ENCODE results near the gene OXTR. TPM values are rescaled to one million over a fixed set of nuclear protein-coding genes. Genes with fewer than 3 reads are reported as not detected.

OXTR gene
- total RNA-seq, 1 experiment from 2014 or later: 4.1 TPM

DNA sequence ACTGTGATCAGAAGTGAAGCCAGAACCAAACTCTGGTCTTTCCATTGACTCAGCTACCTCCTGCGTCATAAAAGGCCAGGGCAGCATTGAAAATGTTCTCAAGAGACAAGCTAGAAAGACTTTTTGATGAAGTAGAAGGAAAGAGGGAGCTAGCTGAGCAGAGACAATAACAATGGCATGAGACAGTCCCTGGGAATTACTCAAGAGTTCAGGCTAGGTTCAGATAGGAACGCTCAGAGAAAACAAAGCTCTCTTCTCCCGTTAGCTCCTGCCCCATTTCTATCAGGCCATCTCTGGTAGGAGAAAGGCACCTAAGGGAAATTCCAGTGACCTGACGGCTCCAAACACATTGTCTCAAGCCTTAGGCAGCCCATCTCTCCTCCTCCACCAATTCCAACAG, 7.0 kb upstream of the OXTR start:
- no peak for DNase-seq

DNA sequence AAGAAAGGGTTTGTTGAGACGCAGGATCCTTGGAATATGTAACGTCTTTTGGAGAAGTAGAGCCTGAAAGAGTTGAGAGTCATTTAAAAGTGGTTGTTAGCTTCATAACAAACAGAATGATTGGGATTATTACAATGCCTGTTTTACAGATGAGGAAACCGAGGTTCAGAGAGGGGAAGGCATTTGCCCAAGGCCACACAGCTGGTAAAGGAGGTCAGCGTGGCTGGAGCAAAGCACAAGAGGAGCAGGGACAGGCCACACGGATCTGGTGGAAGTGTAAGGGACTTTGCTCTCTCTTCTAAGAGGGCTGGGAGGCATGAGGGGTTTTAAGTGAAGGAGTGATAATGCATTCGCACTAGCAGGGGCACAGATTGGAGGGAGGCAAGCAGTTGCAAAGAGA, 6.2 kb upstream of the OXTR start:
- Histone ChIP-seq H3K27me3 (ENCODE audit: low read length) (no peaks in the 10 kb centered on the region), H3K4me3 (ENCODE audit: low read length) (no peak overlapping the region), H4K20me1 (ENCODE audit: insufficient read depth, low read depth, low read length) (peaks cover 27% of the 10 kb centered on the region), H3K79me2 (ENCODE audit: low read length) (no peaks in the 10 kb centered on the region), H3K36me3 (ENCODE audit: insufficient read depth, low read length) (0 out of 2 replicates have a peak, but pooled peaks cover 7% of the 10 kb centered on the region), H3K4me2 (ENCODE audit: low read depth, low read length, poor library complexity, severe bottlenecking) (no peak overlapping the region), H3K4me1 (ENCODE audit: low read length) (peaks cover 15% of the 10 kb centered on the region), H3K9me3 (ENCODE audit: low read length) (no peaks in the 10 kb centered on the region), H3K9ac (ENCODE audit: low read length) (no peak overlapping the region), H2AFZ (ENCODE audit: low read length) (no peak overlapping the region), H3K9me2 (replicated peaks; ENCODE audit: insufficient read depth, low read length) (no peaks in the 10 kb centered on the region), H3K27ac (ENCODE audit: low read length) (no peak overlapping the region)
- DNase-seq: no peak

More for the DNA sequence above, 7.0 kb upstream of the OXTR start:
- Histone ChIP-seq H3K4me1 (ENCODE audit: low read length) (peaks cover 15% of the 10 kb centered on the region), H3K9me2 (replicated peaks; ENCODE audit: insufficient read depth, low read length) (no peaks in the 10 kb centered on the region), H3K27ac (ENCODE audit: low read length) (no peak overlapping the region), H3K79me2 (ENCODE audit: low read length) (no peaks in the 10 kb centered on the region), H3K9me3 (ENCODE audit: low read length) (no peaks in the 10 kb centered on the region), H4K20me1 (ENCODE audit: insufficient read depth, low read depth, low read length) (peaks cover 29% of the 10 kb centered on the region), H3K4me3 (ENCODE audit: low read length) (no peak overlapping the region), H2AFZ (ENCODE audit: low read length) (no peak overlapping the region), H3K36me3 (ENCODE audit: insufficient read depth, low read length) (0 out of 2 replicates have a peak, but pooled peaks cover 7% of the 10 kb centered on the region), H3K4me2 (ENCODE audit: low read depth, low read length, poor library complexity, severe bottlenecking) (no peak overlapping the region), H3K27me3 (ENCODE audit: low read length) (no peaks in the 10 kb centered on the region), H3K9ac (ENCODE audit: low read length) (no peak overlapping the region)

DNA sequence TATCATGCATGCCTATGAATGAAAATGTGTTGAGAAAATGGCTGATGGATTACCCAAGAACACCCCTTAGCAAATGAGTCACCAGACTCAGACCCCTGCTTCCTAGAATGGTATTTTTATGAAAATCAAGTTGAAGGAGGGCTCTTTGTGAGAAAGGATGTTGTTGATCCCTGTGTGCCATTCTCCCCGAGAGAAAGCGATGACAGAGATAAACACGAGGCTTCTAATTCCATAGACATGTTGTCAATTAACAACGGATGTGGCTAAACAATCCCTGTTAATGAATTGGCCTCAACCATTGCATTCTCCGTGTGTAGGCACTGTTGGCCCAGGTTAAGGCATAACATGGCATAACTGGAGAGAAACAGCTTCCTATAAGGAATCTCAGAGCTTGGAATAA, 5.8 kb upstream of the OXTR start:
- Histone ChIP-seq H3K36me3 (ENCODE audit: insufficient read depth, low read length) (0 out of 2 replicates have a peak, but pooled peaks cover 7% of the 10 kb centered on the region), H3K27ac (ENCODE audit: low read length) (no peak overlapping the region), H3K79me2 (ENCODE audit: low read length) (no peaks in the 10 kb centered on the region), H3K9me3 (ENCODE audit: low read length) (no peaks in the 10 kb centered on the region), H4K20me1 (ENCODE audit: insufficient read depth, low read depth, low read length) (peaks cover 26% of the 10 kb centered on the region), H3K9ac (ENCODE audit: low read length) (no peak overlapping the region), H3K4me2 (ENCODE audit: low read depth, low read length, poor library complexity, severe bottlenecking) (no peak overlapping the region), H2AFZ (ENCODE audit: low read length) (no peak overlapping the region), H3K4me1 (ENCODE audit: low read length) (peaks cover 15% of the 10 kb centered on the region), H3K9me2 (replicated peaks; ENCODE audit: insufficient read depth, low read length) (no peaks in the 10 kb centered on the region), H3K4me3 (ENCODE audit: low read length) (no peak overlapping the region), H3K27me3 (ENCODE audit: low read length) (no peaks in the 10 kb centered on the region)
- DNase-seq: no peak

DNA sequence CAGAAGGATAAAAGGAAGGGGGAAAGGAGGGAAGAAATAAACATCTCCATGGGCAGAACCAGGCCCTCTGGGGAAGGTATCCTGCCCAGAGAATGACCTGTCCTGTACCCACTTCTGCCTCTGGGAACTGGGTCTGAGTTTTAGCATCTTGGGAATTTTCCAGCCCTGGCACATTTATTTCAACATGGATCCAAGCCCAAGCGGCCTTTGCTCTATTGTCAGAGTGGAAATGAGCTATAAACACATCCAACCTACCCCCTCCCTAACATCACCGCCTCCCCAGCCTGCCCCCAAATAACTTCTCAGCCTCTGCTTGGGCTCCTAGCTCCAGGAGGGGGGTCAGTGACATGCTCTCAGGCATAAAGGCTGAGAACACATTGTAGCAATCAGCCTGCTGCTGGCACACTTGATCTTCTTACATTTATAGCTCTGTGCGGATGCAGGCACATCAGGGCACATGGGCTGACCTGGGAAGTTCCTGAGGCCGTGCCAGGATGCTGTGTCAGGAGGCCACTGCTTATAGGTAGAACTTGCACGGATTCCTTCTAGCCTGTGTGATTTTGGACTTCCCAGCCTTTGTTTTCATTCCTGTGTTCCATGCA, 4.6 kb upstream of the OXTR start:
- Histone ChIP-seq H3K9me3 (ENCODE audit: low read length) (no peaks in the 10 kb centered on the region), H3K79me2 (ENCODE audit: low read length) (no peaks in the 10 kb centered on the region), H3K27ac (ENCODE audit: low read length) (no peak overlapping the region), H3K4me1 (ENCODE audit: low read length) (peaks cover 23% of the 10 kb centered on the region), H2AFZ (ENCODE audit: low read length) (no peak overlapping the region), H3K9me2 (replicated peaks; ENCODE audit: insufficient read depth, low read length) (no peaks in the 10 kb centered on the region), H3K9ac (ENCODE audit: low read length) (no peak overlapping the region), H4K20me1 (ENCODE audit: insufficient read depth, low read depth, low read length) (peaks cover 28% of the 10 kb centered on the region), H3K4me2 (ENCODE audit: low read depth, low read length, poor library complexity, severe bottlenecking) (no peak overlapping the region), H3K4me3 (ENCODE audit: low read length) (no peak overlapping the region), H3K27me3 (ENCODE audit: low read length) (no peaks in the 10 kb centered on the region), H3K36me3 (ENCODE audit: insufficient read depth, low read length) (0 out of 2 replicates have a peak, but pooled peaks cover 7% of the 10 kb centered on the region)
- DNase-seq: no peak

DNA sequence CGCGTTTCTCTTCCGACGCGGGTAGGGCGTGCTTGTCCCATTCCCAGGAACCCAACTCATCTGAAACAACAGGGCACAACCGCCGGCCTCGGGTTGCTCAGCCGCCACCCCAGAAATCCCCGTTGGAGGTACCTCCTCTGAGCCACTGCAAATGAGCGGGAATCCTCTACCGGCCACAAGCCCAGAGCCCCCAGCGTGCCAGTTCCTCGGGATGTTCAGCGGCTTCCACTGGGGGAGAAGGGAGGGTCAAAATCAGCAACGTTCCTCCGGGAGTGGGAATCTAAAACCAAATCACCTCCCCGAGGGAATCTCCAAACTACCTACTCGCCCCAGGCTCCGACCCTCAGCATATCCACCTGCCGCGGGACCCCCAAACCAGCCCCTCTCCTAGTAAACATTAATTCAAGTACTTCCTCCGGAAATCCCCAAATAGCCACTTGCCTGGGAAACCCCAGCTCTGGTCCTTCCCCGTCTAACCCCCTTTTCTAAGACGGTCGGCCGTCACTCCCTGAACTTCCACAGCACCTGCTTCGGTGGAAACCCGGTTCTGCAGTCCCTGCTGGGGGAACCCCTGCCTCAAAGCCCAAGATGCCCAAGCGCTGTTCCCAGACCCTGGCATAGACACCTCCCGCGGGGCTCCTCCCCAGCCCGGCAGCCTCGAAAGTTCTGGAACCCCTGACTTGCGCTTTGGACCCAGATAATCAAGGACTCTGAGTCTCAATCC, 887 bp downstream of the OXTR start:
- H3K79me2 ChIP-seq (ENCODE audit: low read length): no peaks in the 10 kb centered on the region
- no peaks in the 10 kb centered on the region for H3K9me3 ChIP-seq (ENCODE audit: low read length)
- H3K9me2 ChIP-seq (replicated peaks; ENCODE audit: insufficient read depth, low read length): no peaks in the 10 kb centered on the region
- no peaks in the 10 kb centered on the region for H3K36me3 ChIP-seq (ENCODE audit: insufficient read depth, low read length)
- H3K4me1 ChIP-seq (ENCODE audit: low read length): peaks cover 10% of the 10 kb centered on the region
- no peak overlapping the region for H3K9ac ChIP-seq (ENCODE audit: low read length)
- H3K4me2 ChIP-seq (ENCODE audit: low read depth, low read length, poor library complexity, severe bottlenecking): peak overlapping the region; percentile 66
- no peaks in the 10 kb centered on the region for H3K27me3 ChIP-seq (ENCODE audit: low read length)
- H2AFZ ChIP-seq (ENCODE audit: low read length): 0 out of 2 replicates have a peak overlapping the region, but pooled peaks have one; percentile 89
- peak overlapping the region; percentile 60; the same call in 1 of the 2 replicates for H3K4me3 ChIP-seq (ENCODE audit: low read length)
- DNase-seq: no peak
- H3K27ac ChIP-seq (ENCODE audit: low read length): no peak overlapping the region
- H4K20me1 ChIP-seq (ENCODE audit: insufficient read depth, low read depth, low read length): peaks cover 12% of the 10 kb centered on the region; the same call in 1 of the 2 replicates

DNA sequence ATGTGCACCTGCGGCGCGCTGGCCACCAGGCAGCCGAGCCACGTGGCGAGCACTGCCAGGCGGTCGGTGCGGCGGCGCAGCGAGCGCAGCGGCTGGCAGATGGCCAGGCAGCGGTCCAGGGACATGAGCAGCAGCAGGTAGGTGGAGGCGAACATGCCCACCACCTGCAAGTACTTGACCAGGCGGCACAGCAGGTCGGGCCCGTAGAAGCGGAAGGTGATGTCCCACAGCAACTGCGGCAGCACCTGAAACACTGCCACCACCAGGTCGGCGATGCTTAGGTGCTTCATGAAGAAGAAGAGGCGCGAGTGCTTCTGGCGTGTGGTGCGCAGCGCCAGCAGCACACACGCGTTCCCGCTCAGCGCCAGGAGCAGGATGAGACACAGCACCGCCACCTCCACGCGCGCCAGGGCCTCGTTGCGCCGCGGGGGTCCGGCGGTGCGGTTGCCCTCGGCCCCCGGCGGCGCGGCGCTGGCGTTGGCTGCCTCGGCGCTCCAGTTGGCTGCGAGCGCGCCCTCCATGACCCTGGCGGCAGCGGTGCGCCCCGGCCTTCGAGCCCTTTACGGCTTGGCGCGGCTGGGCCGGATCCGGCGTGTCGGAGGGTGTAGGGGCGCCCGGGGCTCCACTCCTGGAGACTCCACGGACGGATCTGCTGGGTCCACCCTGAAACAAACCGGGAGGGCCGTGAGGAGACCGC, 1.6 kb downstream of the OXTR start:
- Histone ChIP-seq H3K36me3 (ENCODE audit: insufficient read depth, low read length) (no peaks in the 10 kb centered on the region), H3K27ac (ENCODE audit: low read length) (no peak overlapping the region), H4K20me1 (ENCODE audit: insufficient read depth, low read depth, low read length) (peaks cover 12% of the 10 kb centered on the region; the same call in 1 of the 2 replicates), H2AFZ (ENCODE audit: low read length) (no peak overlapping the region), H3K27me3 (ENCODE audit: low read length) (no peaks in the 10 kb centered on the region), H3K4me2 (ENCODE audit: low read depth, low read length, poor library complexity, severe bottlenecking) (no peak overlapping the region), H3K4me3 (ENCODE audit: low read length) (no peak overlapping the region), H3K79me2 (ENCODE audit: low read length) (no peaks in the 10 kb centered on the region), H3K4me1 (ENCODE audit: low read length) (peaks cover 10% of the 10 kb centered on the region), H3K9me3 (ENCODE audit: low read length) (no peaks in the 10 kb centered on the region), H3K9me2 (replicated peaks; ENCODE audit: insufficient read depth, low read length) (no peaks in the 10 kb centered on the region), H3K9ac (ENCODE audit: low read length) (no peak overlapping the region)
- DNase-seq: no peak

DNA sequence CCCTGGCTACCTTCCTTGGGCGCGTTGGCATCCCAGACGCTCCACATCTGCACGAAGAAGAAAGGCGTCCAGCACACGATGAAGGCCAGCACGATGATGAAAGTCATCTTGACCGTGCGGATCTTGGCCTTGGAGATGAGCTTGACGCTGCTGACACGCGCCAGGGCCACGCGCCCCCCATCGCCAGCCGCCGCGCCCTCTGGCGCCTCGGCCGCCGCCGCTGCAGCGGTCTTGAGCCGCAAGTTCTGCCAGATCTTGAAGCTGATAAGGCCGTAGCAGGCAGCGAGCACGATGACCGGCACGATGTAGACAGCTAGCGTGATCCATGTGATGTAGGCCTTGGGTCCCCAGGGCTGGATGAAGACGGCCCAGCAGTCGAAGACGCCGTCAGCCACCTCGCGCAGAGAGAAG, 2.2 kb downstream of the OXTR start:
- H3K4me2 ChIP-seq (ENCODE audit: low read depth, low read length, poor library complexity, severe bottlenecking): no peak overlapping the region

DNA sequence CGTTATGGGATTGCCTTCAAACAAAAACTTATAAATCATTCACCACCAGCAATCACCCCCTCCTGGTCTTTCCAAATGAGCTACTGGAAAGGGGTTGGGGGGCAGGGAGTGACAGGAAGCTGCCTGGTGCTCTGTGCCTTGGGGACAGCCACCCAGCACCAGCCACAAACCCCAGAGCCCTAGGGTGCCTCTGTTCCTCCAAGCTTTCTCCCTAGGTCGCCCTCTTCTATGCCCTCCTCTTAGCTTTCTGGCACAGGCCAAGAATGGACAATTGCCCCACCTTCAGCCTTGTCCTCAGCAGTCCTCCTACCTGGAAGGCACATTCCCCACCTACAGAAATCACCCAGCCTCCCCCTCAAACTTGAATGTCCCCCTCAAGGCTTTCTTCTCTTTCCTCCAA, 3.3 kb downstream of the OXTR start:
- peaks cover 10% of the 10 kb centered on the region for H3K4me1 ChIP-seq (ENCODE audit: low read length)
- DNase-seq: no peak
- H3K4me3 ChIP-seq (ENCODE audit: low read length): no peak overlapping the region
- H3K9ac ChIP-seq (ENCODE audit: low read length): no peak overlapping the region
- no peaks in the 10 kb centered on the region for H3K9me3 ChIP-seq (ENCODE audit: low read length)
- H3K9me2 ChIP-seq (replicated peaks; ENCODE audit: insufficient read depth, low read length): no peaks in the 10 kb centered on the region
- no peaks in the 10 kb centered on the region for H3K36me3 ChIP-seq (ENCODE audit: insufficient read depth, low read length)
- H2AFZ ChIP-seq (ENCODE audit: low read length): no peak overlapping the region
- H4K20me1 ChIP-seq (ENCODE audit: insufficient read depth, low read depth, low read length): peaks cover 12% of the 10 kb centered on the region; the same call in 1 of the 2 replicates
- no peaks in the 10 kb centered on the region for H3K79me2 ChIP-seq (ENCODE audit: low read length)
- no peak overlapping the region for H3K27ac ChIP-seq (ENCODE audit: low read length)
- no peak overlapping the region for H3K4me2 ChIP-seq (ENCODE audit: low read depth, low read length, poor library complexity, severe bottlenecking)
- no peaks in the 10 kb centered on the region for H3K27me3 ChIP-seq (ENCODE audit: low read length)

More for the DNA sequence above, 2.2 kb downstream of the OXTR start:
- no peak for DNase-seq
- H3K79me2 ChIP-seq (ENCODE audit: low read length): no peaks in the 10 kb centered on the region
- H3K9ac ChIP-seq (ENCODE audit: low read length): no peak overlapping the region
- no peak overlapping the region for H2AFZ ChIP-seq (ENCODE audit: low read length)
- H3K9me2 ChIP-seq (replicated peaks; ENCODE audit: insufficient read depth, low read length): no peaks in the 10 kb centered on the region
- H3K4me3 ChIP-seq (ENCODE audit: low read length): no peak overlapping the region
- H3K27me3 ChIP-seq (ENCODE audit: low read length): no peaks in the 10 kb centered on the region
- H3K9me3 ChIP-seq (ENCODE audit: low read length): no peaks in the 10 kb centered on the region
- peaks cover 10% of the 10 kb centered on the region for H3K4me1 ChIP-seq (ENCODE audit: low read length)
- H3K27ac ChIP-seq (ENCODE audit: low read length): no peak overlapping the region
- peaks cover 12% of the 10 kb centered on the region; the same call in 1 of the 2 replicates for H4K20me1 ChIP-seq (ENCODE audit: insufficient read depth, low read depth, low read length)
- no peaks in the 10 kb centered on the region for H3K36me3 ChIP-seq (ENCODE audit: insufficient read depth, low read length)

Measured in Karpas-422 (cell line).